VCaP (cell line): ENCODE data around the gene ZNF462.
"Not testable (repeated sequence)": the region's sequence is repeated elsewhere in the genome, so short reads cannot be mapped to it uniquely, and the experiment has no call there.

Experiments
- H3K27ac ChIP-seq: fragments of 450-650 bp; 2 replicates; pipeline ENCODE4 v1.5.1; 2017
- CTCF ChIP-seq: fragments of 450-650 bp; conservative IDR thresholded peaks from 2 replicates; pipeline ENCODE4 v1.5.1; 2017; ENCODE audit warnings: mild to moderate bottlenecking, moderate library complexity

ZNF462 gene

GRCh38 chr9:106829666-106830408 lies 33.1 kb upstream of the ZNF462 start:
- no peak for TF ChIP-seq CTCF
- H3K27ac ChIP-seq = no peak overlapping the region

GRCh38 chr9:106830527-106831150 lies 32.3 kb upstream of the ZNF462 start:
- no peak for TF ChIP-seq CTCF
- no peak overlapping the region for H3K27ac ChIP-seq

- no peak for TF ChIP-seq CTCF
- no peak overlapping the region for H3K27ac ChIP-seq
Measured at GRCh38 chr9:106834888-106835287, 28.1 kb upstream of the ZNF462 start.

- TF ChIP-seq CTCF = no peak
- H3K27ac ChIP-seq = no peak overlapping the region
Measured at GRCh38 chr9:106835840-106836239, 27.1 kb upstream of the ZNF462 start.

- H3K27ac ChIP-seq = no peak overlapping the region
- TF ChIP-seq CTCF = no peak
Measured at GRCh38 chr9:106843371-106843770, 19.6 kb upstream of the ZNF462 start.

- TF ChIP-seq CTCF = no peak
- no peak overlapping the region for H3K27ac ChIP-seq
Measured at GRCh38 chr9:106846307-106846706, 16.7 kb upstream of the ZNF462 start.

GRCh38 chr9:106846857-106847256 lies 16.1 kb upstream of the ZNF462 start:
- H3K27ac ChIP-seq = no peak overlapping the region
- TF ChIP-seq CTCF = no peak

- not testable (repeated sequence) for H3K27ac ChIP-seq
Measured at GRCh38 chr9:106851640-106852039, 11.3 kb upstream of the ZNF462 start.
